ENCODE measurements around the gene VAC14.

Gene VAC14

DNA sequence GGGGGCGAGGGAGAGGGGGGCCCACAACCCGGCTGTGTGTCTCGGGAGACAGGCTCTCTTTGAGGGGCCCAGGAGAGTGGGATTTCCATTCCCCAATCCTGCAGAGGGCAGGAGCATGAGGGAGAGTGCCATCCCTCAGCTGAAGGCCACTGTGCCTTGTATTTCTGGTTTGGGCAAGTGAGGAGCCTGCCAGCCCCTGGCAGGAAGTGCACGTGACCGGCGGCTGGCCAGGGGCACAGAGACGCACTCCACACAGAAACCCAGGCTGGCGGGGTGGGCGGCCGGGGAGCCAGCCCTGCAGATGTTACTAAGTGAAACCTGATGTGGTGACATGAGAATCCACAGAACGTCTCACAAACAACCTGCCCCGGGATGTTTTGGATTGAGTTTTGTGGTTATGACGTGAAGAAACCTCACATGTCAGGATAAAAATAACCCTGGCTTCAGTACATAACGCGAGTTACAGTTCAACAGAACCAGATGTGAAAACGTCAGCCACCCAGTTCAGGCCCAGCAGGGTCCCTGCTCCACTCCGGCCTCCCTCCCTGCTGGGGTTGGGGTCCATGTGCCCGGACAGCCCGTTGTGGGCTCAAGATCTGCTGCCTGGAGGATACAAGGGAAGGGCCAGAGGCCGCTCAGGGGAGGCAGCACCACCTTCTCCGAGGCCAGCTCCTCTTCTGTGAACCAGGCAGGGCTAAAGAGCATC is 63.4 kb downstream of the VAC14 start:
- in situ Hi-C loops (cut with HindIII; ENCODE audit: low pct_ligation_motif_present, low pct_unique_long_range_greater_than_20kb, low sequenced_read_pairs), result no loop called here
- no peak for DNase-seq

DNA sequence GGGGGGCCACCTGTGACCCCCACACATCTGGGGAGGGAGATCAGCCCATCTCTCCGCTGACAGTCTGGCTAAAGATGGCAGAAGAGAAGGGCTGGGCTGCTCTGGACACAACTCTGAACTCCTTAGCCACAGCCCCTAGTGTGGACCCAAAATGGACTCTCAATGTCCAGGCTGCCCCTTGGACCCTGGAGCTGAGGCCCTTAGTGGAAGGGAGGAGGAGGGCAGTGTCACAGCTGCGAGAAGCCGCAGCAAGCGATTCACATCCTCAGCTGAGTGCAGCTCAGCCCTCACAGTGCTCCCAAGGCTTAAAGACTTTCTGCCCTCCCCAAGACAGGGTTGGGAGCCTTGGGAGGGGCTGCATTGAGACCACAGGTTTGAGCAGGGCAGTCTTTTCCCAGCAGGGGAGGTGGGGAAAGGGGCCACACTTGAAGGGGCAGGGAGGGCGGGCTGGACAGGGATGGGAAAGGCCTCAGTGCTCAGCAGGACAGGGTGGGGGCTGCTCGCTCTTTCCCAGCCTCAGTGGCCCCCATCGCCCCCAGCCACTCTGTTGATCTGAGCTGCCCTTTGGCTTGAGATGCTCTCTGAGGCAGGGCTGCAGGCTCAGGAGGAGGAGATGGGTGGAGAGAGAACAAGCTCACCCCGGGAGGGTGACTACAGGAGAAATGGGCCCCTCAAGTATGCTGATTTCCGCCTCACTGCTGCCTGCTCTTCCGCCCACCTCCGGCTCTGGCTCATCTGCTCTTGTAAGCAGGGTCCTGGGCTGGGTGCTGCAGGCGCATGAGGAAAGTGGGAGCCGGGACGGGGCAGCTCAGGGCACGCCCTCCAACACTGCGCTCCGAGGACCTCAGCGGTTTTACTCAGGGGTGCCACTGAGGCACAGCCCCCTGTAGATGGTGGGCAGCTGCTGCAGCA is 64.2 kb downstream of the VAC14 start:
- in situ Hi-C loops (cut with HindIII; ENCODE audit: low pct_ligation_motif_present, low pct_unique_long_range_greater_than_20kb, low sequenced_read_pairs), result no loop called here
- no peak for DNase-seq

DNA sequence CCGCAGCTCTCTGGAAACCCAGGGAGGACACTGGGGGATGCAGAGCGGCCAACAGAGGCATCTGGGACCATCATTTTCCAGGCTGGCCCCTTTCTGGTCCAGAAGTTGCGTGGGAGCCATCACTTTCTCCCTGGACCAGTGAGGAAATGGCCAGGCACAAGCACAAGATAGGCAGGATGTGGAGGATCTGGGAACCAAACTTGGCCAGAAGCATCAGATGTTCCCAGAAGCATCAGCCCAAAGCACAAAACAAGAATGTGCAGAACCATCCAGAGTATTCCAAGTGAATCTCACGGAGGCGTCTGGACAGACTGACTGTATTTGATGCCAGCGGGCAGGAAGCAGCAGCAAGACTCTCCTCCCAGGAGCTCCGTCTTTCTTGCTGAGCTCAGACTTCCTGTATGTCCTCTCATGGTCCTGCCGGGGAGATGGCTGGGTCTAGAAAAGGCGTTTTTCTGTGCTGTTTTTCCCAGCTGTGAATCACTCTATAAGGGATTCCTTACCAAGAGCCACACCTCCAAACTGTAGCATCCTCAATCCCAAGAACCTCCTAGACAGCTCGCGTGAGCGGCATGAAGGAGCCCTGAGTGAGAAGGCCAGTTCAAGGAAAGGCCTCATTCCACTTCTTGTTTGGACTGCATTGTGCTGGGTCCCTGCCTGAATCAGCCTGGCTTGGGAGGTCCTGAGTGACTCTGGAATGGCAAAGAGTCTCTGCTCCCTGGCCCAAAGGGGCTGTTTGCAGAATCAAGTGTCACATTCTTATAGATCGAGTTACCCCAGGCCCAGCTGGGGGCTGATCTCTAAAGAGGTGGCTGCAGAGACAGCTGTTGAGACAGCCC is 65.6 kb downstream of the VAC14 start:
- in situ Hi-C loops (cut with HindIII; ENCODE audit: low pct_ligation_motif_present, low pct_unique_long_range_greater_than_20kb, low sequenced_read_pairs), result no loop called here
- DNase-seq, result no peak

DNA sequence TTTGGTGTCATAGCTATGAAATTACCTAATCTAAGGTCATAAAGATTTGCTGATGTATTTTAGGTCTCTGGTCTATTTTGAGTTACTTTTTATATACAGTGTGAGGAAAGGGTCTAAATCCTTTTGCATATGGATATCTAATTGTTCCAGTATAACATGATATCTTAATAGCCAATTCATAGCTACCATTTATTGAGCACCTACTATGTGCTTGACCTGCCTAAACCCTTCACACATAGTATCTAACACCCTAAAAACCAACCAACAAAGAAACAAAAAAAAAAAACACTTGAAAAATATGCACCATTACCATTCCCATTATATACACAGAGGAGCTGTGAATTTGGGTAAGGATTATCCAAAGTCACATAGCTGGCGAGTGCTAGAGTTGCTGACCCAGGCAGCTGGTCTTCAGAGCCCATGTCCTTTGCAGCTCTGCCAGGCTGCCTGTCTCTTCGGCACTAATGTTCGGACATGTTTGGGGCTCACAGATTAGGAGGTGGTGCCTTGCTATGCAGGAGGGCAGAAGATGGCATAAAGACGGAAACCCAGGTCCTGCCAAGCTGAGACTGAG is 66.3 kb downstream of the VAC14 start:
- in situ Hi-C loops (cut with HindIII; ENCODE audit: low pct_ligation_motif_present, low pct_unique_long_range_greater_than_20kb, low sequenced_read_pairs), result no loop called here
- DNase-seq, result no peak

DNA sequence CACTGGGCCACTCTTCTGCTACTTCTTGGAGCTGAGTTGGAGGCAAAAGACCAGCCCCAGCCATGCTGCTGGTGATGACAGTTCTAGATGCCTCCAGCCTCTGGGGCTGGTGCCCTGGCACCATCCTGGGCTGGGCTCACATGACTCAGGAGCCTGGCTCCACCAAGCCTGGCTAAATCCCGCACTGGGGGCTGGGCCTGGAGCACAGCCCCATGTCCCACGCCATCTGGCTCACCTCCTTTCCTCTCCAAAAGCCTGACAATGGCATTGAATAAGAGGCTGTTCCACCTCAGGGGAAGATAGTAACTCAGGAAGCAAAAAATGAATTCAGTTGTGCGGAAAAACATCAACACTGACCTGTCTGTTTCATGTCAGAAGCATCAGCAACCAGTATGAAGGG is 70.0 kb downstream of the VAC14 start:
- no peak for DNase-seq
- in situ Hi-C loops (cut with HindIII; ENCODE audit: low pct_ligation_motif_present, low pct_unique_long_range_greater_than_20kb, low sequenced_read_pairs), result no loop called here

DNA sequence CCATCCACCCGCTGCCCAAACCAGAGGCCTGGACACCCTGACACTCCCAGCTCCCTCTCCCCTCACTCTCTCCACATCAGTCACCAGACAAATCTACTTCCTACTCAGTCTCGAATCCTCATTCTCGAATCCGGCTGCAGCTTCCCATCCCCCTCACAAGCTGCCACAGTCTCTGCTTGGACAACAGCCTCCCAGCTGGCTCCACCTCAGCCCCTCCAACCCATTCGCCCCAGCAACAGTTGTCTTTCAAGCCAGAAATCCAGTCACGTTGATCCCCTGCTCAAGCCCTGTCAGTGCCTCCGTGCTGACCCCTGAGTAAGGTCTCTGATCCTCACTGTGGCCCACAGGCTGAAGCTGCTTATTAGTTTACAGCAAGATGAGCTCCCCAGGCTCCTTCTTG is 70.9 kb downstream of the VAC14 start:
- DNase-seq, result no peak
- in situ Hi-C loops (cut with HindIII; ENCODE audit: low pct_ligation_motif_present, low pct_unique_long_range_greater_than_20kb, low sequenced_read_pairs), result no loop called here

DNA sequence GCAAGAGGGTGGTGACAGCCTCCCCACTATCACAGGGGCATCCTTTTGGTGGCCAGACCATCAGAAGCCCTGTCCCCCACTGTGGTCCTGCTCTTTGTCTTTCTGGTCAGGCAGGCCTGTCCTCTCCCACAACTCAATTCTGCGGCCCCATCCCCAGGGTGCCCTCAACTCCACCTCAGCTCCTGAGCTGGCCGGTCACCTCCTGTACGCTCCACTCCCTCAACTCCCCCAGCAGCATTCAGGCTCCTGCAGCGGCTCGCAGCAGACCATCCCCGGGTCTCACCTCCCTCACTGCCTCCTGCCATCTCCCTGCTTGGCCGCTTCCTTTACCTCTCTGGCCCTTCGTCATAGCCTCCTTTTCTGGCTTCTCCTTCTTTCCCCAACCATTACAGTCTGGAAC is 71.7 kb downstream of the VAC14 start:
- DNase-seq, result no peak
- in situ Hi-C loops (cut with HindIII; ENCODE audit: low pct_ligation_motif_present, low pct_unique_long_range_greater_than_20kb, low sequenced_read_pairs), result no loop called here

DNA sequence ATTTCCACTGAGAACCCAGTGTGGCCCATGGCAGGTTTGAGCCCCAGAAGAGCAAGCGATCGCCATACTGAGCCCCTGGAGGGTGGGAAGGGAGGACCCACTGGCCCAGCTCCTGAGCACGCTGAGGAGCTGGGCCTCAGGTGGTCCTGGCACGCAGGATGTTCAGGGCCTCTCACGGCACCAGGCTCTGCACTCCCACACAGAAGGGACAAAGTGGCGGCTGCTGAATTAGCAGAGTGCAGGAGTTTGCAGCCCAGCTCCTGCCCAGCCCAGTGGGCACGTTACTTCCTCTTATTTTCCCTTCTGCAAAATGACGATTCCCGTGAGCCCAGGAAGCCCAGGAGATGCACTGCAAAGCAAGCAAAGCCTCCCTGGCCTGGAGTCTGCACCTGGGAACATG is 72.8 kb downstream of the VAC14 start:
- in situ Hi-C loops (cut with HindIII; ENCODE audit: low pct_ligation_motif_present, low pct_unique_long_range_greater_than_20kb, low sequenced_read_pairs), result no loop called here
- no peak for DNase-seq

DNA sequence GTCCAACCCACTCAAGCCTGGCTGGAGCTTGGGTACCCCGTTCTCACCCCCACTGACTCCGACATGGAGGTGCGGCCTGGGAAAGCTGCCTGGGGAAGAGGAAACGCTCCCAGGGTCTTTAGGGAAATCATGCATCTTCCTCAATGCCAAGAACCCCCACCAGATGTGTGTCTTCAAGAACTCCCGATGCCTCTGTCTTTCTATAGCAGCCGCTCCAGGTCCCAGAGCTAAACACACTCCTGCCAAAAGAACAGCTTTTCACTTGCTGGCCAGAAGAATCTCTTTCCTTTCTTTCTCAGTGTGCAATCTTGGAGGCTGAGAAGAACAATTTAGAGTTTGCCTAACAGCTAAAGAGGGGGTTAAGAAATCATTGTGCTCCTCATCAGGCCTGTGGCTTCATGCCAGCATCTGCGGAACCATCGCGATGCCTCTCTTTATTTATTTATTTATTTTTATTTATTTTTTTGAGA is 74.0 kb downstream of the VAC14 start:
- in situ Hi-C loops (cut with HindIII; ENCODE audit: low pct_ligation_motif_present, low pct_unique_long_range_greater_than_20kb, low sequenced_read_pairs), result no loop called here
- no peak for DNase-seq

DNA sequence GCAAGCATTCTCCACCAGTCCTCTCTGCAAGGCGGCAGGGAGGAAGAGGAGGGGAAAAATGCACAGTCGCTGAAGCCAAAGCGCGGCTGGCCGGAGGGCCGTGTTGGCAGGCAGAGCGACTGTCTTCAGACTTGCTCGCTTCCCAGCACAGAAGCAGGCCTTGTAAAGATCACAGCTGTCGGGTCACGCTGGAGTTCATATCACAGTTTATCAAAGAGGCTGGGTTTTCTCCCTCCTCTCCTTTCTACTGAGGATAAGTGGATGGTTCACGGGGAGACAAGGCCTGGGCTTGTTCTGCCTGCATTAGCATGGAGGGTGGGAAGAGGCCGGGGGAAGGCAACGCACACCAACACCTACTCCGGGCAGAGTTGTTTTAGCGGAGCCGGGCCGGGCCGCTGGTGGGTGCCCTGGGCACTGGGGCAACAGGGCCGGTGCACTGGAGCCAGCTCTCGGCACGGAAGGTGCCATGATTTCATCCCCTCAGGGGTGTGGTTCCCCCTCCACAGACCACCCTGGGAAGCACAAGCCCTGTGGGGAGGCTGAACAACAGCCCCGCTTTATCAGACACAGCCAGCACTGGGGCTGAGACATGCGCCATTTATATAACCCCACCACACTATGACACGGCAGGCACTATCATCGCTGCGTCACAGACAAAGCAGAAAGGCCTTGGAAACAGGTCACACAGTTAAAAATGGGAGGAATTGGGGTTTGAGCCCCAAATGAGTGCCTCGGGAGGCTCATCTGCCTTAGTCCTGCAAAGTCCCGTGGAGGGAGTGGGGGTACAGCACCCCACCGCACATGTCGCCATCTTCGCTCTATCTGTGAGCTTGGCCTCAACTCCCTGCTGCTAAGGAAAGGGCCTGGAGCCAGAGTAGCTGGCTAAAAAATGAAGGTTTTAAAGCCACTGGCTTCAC is 74.8 kb downstream of the VAC14 start:
- DNase-seq, result no peak
- in situ Hi-C loops (cut with HindIII; ENCODE audit: low pct_ligation_motif_present, low pct_unique_long_range_greater_than_20kb, low sequenced_read_pairs), result no loop called here

DNA sequence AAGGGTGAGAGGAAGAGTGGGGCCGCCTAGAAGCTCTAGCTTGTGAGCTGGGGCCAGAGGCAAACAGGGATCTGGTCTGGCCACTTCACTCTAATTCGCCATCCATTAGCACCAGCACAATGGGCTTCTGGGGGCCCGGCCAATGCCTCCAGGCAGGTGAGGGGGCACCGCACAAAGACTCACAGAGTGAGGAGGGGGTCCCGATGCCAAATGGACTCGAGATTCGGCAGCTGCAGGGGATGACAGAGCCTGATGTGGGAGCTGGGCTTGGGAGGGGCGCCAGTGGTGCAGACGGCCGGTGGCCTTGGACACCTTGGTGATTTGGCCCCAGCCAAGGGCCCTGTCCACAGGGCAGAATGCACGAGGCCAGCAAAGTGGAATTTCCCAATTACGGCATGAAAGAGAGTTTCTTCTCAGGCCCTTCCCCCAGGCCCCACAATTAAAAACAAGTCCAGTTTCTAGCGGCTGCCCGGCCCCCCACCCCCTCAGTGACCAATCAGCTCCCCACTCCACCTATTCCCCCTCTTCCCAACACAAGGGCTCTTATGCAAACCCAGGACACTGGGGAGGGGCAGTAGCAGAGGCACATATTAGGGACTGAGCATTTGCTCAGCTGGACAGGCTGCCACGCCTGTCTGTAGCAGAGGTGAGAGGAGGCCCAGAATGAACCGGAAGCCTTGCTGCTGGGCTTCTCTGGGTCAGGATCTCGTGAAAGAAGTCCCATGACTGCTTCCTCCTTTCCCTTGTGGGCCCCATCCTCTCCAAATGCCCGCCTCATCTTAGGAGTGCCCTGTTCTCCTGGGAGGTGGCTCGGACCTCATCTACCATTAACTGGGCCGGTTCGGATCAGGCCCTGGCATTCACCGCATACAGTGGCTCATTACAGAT is 75.7 kb downstream of the VAC14 start:
- in situ Hi-C loops (cut with HindIII; ENCODE audit: low pct_ligation_motif_present, low pct_unique_long_range_greater_than_20kb, low sequenced_read_pairs), result no loop called here
- DNase-seq, result no peak

DNA sequence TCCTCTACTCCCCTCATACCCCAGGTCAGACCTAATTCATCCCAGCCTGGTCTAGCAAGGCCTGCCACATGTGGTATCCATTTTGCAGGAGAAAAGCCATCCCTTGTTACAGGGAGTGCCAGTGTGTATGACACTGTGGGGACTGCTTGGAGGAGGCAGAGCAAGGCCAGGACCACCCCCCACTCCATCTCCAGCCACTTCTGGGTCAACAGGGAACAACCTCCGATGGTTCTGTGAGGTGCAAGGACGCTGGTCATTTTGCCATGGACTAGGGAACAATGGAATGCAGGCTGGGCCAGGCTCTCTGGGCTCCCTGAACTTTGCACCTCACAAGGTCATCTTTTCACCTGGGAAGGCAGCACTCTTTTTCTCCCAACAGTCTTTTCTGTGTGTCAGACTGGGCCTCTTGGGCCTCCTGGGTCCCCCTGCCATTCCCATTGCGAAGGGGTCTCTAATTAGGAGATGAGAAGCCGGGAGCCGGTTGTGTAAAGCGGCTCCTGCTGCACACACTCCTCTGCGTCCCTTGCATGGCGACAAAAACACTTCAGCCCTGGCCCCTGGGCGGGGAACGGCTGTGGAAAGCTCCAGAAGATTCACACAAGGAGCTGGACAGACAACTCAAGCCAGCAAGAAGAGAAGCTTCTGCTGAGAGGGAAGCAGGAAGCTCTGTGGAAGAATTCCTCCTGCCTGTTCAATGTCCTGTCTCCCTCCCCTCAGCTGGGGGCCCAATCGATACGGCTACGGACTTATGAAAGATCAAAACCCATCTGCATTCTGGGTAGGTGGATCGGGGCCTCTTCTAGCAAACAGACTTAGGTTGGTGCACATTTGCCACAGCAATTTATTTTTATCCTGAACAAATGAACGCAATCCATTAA is 76.6 kb downstream of the VAC14 start:
- no peak for DNase-seq
- in situ Hi-C loops (cut with HindIII; ENCODE audit: low pct_ligation_motif_present, low pct_unique_long_range_greater_than_20kb, low sequenced_read_pairs), result no loop called here

DNA sequence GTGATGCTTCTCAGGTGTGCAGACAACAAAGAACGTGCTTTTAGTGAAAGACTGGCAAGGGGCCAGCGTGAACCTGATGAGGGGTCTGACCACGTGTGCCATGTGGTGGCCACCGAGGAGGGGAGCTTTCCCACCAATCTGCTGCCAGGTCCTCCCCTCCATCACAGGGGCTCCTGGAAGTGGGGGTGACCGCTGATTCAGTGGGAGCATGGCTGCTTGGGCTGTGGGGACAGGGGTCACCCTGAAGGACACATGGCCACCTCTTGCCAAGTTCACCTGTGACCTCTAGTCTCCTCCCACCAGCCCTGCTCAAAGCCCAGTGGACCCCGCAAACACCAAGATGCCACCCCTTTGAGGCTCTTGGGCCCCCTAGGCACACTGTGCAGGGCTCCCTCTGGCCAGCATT is 77.2 kb downstream of the VAC14 start:
- no peak for DNase-seq
- in situ Hi-C loops (cut with HindIII; ENCODE audit: low pct_ligation_motif_present, low pct_unique_long_range_greater_than_20kb, low sequenced_read_pairs), result no loop called here

DNA sequence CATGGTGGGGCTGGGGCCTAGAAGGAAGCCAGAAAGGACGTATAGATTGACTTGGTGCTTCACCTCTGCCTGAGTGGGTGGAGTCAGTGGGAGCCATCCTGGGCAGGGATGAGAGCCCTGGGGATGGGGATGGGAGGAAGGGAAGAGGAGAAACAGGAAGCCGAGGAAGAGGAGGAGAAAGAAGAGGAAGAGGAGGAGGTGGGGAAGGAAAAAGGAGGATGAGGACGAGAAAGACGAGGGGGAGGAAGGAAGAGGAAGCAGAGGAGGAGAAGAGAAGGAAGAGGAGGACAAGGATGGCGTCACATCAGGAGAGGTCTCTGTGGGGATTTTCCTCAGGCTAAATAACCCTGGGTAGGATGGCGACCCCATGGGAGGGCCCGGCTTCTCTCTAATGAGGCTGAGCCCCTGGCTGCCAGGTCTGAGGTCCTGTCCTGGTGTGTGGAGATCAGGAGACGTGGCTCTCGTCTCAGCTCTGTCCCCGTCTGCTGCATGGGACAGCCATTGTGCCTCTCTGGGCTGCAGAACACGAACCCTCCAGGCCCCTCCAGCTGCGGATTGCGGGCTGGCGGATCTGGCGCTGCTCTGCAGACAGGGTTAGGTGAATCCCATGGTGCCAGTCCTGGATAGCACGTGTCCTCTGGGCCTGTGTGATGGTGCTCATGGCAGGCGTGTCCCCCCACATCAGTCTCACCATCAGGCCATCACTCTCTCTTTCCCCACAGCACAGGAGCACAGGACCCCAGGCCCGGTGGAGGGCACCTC is 79.6 kb downstream of the VAC14 start:
- in situ Hi-C loops (cut with HindIII; ENCODE audit: low pct_ligation_motif_present, low pct_unique_long_range_greater_than_20kb, low sequenced_read_pairs), result no loop called here
- no peak for DNase-seq

DNA sequence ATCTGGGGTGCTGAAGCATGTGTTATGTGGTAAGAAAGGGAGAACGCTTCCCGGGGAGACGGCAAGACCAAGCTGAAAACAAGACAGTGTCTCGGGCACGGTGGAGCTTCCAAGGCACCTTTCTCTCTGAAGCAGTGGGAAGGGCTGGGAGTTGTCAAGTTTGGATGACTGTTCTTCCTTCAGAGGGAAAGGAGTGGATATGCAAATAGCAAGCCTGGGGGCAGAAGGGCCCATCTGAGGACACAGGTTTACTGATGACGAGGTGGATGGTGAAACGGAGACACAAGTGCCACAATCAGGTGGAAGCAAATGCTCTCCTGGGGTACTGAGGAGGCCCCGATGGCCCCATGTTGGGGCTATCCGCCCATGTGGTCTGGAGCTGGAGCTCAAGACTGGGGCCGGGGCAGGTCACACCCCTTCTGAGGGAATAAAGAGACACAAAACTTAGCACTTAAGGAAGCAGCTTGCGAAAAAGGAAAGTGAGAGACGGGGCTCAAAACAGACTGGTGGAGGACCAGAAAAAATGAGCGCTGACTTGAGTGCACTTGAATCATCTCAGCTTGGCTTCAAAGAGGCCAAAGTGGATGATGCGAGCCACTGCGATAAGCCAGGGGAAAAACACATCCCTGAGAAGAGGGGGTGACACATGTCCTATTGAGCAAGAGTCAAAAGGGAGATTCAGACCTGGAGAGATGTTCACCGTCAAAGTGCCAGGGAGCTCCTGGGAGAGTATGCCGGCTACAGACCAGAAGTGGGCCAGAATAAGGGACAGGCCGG is 80.3 kb downstream of the VAC14 start:
- in situ Hi-C loops (cut with HindIII; ENCODE audit: low pct_ligation_motif_present, low pct_unique_long_range_greater_than_20kb, low sequenced_read_pairs), result no loop called here
- DNase-seq, result no peak

Measured in ACHN (cell line).